IMR-90 (cell line): ENCODE data around the gene KCNK17. TPM values are rescaled to one million over a fixed set of nuclear protein-coding genes. Genes with fewer than 3 reads are reported as not detected.

Experiments used
- ATAC-seq: fragments of 200-7000 bp; cut with Tn5 transposase; 2 replicates; pipeline ENCODE4 v1.9.1; 2020; ENCODE audit warnings: low read depth, mild to moderate bottlenecking, moderate library complexity
- BruUV-seq: library from RNA; stranded (reverse); fragments of 400-500 nt; replicated peaks from 2 replicates; lab custom pipeline; 2021; lab: Mats Ljungman, UMichigan
- CTCF ChIA-PET: fragments of 300-600 bp; formaldehyde crosslinking; extraction: SDS; loops from one replicate; lab custom pipeline; 2021; ENCODE audit warnings: antibody characterized with exemption; lab: Yijun Ruan, JAX
- POLR2A ChIA-PET: fragments of 300-600 bp; sonication (Branson Sonifier 250); formaldehyde crosslinking; loops from one replicate; lab custom pipeline; 2022; ENCODE audit warnings: antibody characterized with exemption; ENCODE audit not compliant: unreplicated experiment; lab: Charles Lee
- DNase-seq: peaks from one replicate; pipeline ENCODE4 v3.0.0; 2013
- H2AFZ ChIP-seq: replicated peaks from 2 replicates; pipeline ENCODE3; 2013; ENCODE audit warnings: low read length, mild to moderate bottlenecking; ENCODE audit not compliant: poor library complexity
- H2AK5ac ChIP-seq: 2 replicates; pipeline ENCODE4 v1.6.1; 2013; ENCODE audit warnings: low read depth, low read length, inconsistent platforms
- H2AK9ac ChIP-seq: replicated peaks from 2 replicates; pipeline ENCODE3; 2013; ENCODE audit warnings: mild to moderate bottlenecking, low read depth, low read length, moderate library complexity; ENCODE audit not compliant: poor library complexity
- H2BK120ac ChIP-seq: 2 replicates; pipeline ENCODE4 v1.6.1; 2013; ENCODE audit warnings: low read depth, low read length, inconsistent platforms
- H2BK15ac ChIP-seq: 3 replicates; pipeline ENCODE4 v1.6.1; 2013; ENCODE audit warnings: low read depth, low read length, inconsistent platforms
- H2BK20ac ChIP-seq: 2 replicates; pipeline ENCODE4 v1.6.1; 2013; ENCODE audit warnings: low read depth, mild to moderate bottlenecking, inconsistent platforms, low read length, moderate library complexity
- H2BK5ac ChIP-seq: 2 replicates; pipeline ENCODE4 v1.6.1; 2013; ENCODE audit warnings: mild to moderate bottlenecking, low read depth, low read length, inconsistent platforms; ENCODE audit not compliant: poor library complexity, severe bottlenecking
- H3K14ac ChIP-seq: replicated peaks from 2 replicates; pipeline ENCODE4 v1.6.1; 2013; ENCODE audit warnings: low read depth, low read length, inconsistent platforms
- H3K18ac ChIP-seq: 2 replicates; pipeline ENCODE4 v1.6.1; 2013; ENCODE audit warnings: low read depth, low read length, control low read depth
- H3K23ac ChIP-seq: 2 replicates; pipeline ENCODE4 v1.6.1; 2013; ENCODE audit warnings: low read depth, low read length, inconsistent platforms
- H3K27ac ChIP-seq: 2 replicates; pipeline ENCODE4 v1.5.1; 2013; ENCODE audit warnings: mild to moderate bottlenecking, control low read depth, low read length; ENCODE audit not compliant: insufficient read depth
- H3K27me3 ChIP-seq: 2 replicates; pipeline ENCODE4 v1.6.1; 2013; ENCODE audit warnings: low read length; ENCODE audit not compliant: control insufficient read depth, insufficient read depth
- H3K36me3 ChIP-seq: 2 replicates; pipeline ENCODE4 v1.6.1; 2013; ENCODE audit warnings: low read length, mixed read lengths; ENCODE audit not compliant: control insufficient read depth, insufficient read depth
- H3K4ac ChIP-seq: 2 replicates; pipeline ENCODE4 v1.6.1; 2013; ENCODE audit warnings: low read depth, low read length, inconsistent platforms
- H3K4me1 ChIP-seq: 2 replicates; pipeline ENCODE4 v1.6.1; 2013; ENCODE audit warnings: low read length, mixed read lengths; ENCODE audit not compliant: control insufficient read depth, insufficient read depth
- H3K4me2 ChIP-seq: 2 replicates; pipeline ENCODE4 v1.6.1; 2013; ENCODE audit warnings: low read depth, mild to moderate bottlenecking, control low read depth, low read length, moderate library complexity
- H3K4me3 ChIP-seq: 2 replicates; pipeline ENCODE4 v1.5.1; 2013; ENCODE audit warnings: low read depth, mild to moderate bottlenecking, control low read depth, low read length, moderate library complexity; ENCODE audit not compliant: insufficient read depth
- H3K56ac ChIP-seq: 2 replicates; pipeline ENCODE4 v1.6.1; 2013; ENCODE audit warnings: low read length, inconsistent platforms; ENCODE audit not compliant: insufficient read depth; ENCODE audit errors: extremely low read depth
- H3K79me1 ChIP-seq, 2 experiments: 2 replicates each; pipeline ENCODE4 v1.6.1; 2013; ENCODE audit warnings: low read length in 2 of 2, inconsistent platforms in 1 of 2, low read depth in 1 of 2
- H3K9ac ChIP-seq: 2 replicates; pipeline ENCODE4 v1.6.1; 2013; ENCODE audit warnings: low read depth, low read length, control low read depth
- H3K9me1 ChIP-seq: 2 replicates; pipeline ENCODE4 v1.6.1; 2013; ENCODE audit warnings: low read length, inconsistent platforms; ENCODE audit not compliant: insufficient read depth
- H3K9me3 ChIP-seq: 2 replicates; pipeline ENCODE4 v1.6.1; 2013; ENCODE audit warnings: low read length; ENCODE audit not compliant: control insufficient read depth, insufficient read depth
- H4K20me1 ChIP-seq: 2 replicates; pipeline ENCODE4 v1.6.1; 2013; ENCODE audit warnings: low read length, inconsistent platforms; ENCODE audit not compliant: insufficient read depth
- H4K5ac ChIP-seq: 2 replicates; pipeline ENCODE4 v1.6.1; 2013; ENCODE audit warnings: mild to moderate bottlenecking, low read depth, low read length, control low read depth
- H4K8ac ChIP-seq, 2 experiments: 2 replicates each; pipeline ENCODE4 v1.6.1; 2013; ENCODE audit warnings: low read depth in 2 of 2, low read length in 2 of 2, control low read depth in 1 of 2, inconsistent platforms in 1 of 2
- H4K91ac ChIP-seq: 2 replicates; pipeline ENCODE4 v1.6.1; 2013; ENCODE audit warnings: low read depth, low read length, inconsistent platforms; ENCODE audit not compliant: insufficient read depth
- BHLHE40 ChIP-seq: fragments of 150-350 bp; IDR thresholded peaks from 2 replicates; pipeline ENCODE4 v1.6.1; 2016; ENCODE audit warnings: mild to moderate bottlenecking, low read depth, low read length
- CEBPB ChIP-seq: IDR thresholded peaks from 2 replicates; pipeline ENCODE4 v1.6.1; 2012; ENCODE audit warnings: low read depth, low read length, improper control_type of control experiment
- CHD1 ChIP-seq: IDR thresholded peaks from 2 replicates; pipeline ENCODE4 v1.6.1; 2012; ENCODE audit warnings: low read depth, low read length, improper control_type of control experiment
- FOS ChIP-seq: fragments of 150-350 bp; IDR thresholded peaks from 2 replicates; pipeline ENCODE4 v1.6.1; 2016; ENCODE audit warnings: low read depth, low read length
- MAFK ChIP-seq: IDR thresholded peaks from 2 replicates; pipeline ENCODE4 v1.6.1; 2012; ENCODE audit warnings: low read depth, low read length, improper control_type of control experiment
- MAZ ChIP-seq: IDR thresholded peaks from 2 replicates; pipeline ENCODE4 v1.6.1; 2012; ENCODE audit warnings: low read depth, mild to moderate bottlenecking, low read length, improper control_type of control experiment, moderate library complexity, borderline replicate concordance
- MXI1 ChIP-seq: IDR thresholded peaks from 2 replicates; pipeline ENCODE4 v1.6.1; 2012; ENCODE audit warnings: low read depth, mild to moderate bottlenecking, low read length, moderate library complexity, borderline replicate concordance
- NFE2L2 ChIP-seq: fragments of 150-350 bp; IDR thresholded peaks from 2 replicates; pipeline ENCODE4 v1.6.1; 2016; ENCODE audit warnings: low read depth, mild to moderate bottlenecking, low read length
- RAD21 ChIP-seq: IDR thresholded peaks from 2 replicates; pipeline ENCODE4 v1.6.1; 2012; ENCODE audit warnings: low read length, improper control_type of control experiment
- RCOR1 ChIP-seq: IDR thresholded peaks from 2 replicates; pipeline ENCODE4 v1.6.1; 2012; ENCODE audit warnings: mild to moderate bottlenecking, low read length, improper control_type of control experiment; ENCODE audit not compliant: insufficient replicate concordance
- RFX5 ChIP-seq: IDR thresholded peaks from 2 replicates; pipeline ENCODE4 v1.8.0; 2012; ENCODE audit warnings: low read depth, mild to moderate bottlenecking, low read length, moderate library complexity
- SMC3 ChIP-seq: fragments of 150-350 bp; IDR thresholded peaks from 2 replicates; pipeline ENCODE4 v1.6.1; 2016; ENCODE audit warnings: low read depth, mild to moderate bottlenecking, antibody characterized with exemption, low read length, moderate library complexity
- WGBS, 2 experiments: methylation state at CpG; one replicate each; pipeline versions ENCODE4 v1.1.5 to v1.1.7; 2013; ENCODE audit warnings: missing lambda C conversion rate in 2 of 2; ENCODE audit not compliant: insufficient read length in 1 of 2; ENCODE audit errors: extremely low coverage in 2 of 2; 5-methylcytosine and 5-hydroxymethylcytosine counted together
- dilution Hi-C: fragments of 300-500 bp; cut with HindIII; formaldehyde crosslinking; loops from one replicate; pipeline ENCODE4 v1.14.3; 2018; ENCODE audit warnings: low sequenced_read_pairs; ENCODE audit not compliant: unreplicated experiment
- in situ Hi-C: fragments of 300-500 bp; cut with MboI; formaldehyde crosslinking; loops from 3 replicates; pipeline ENCODE4 v1.14.3; 2019; ENCODE audit warnings: low sequenced_read_pairs, inconsistent platforms, mixed read lengths
- intact Hi-C: fragments of 100-400 bp; cut with micrococcal nuclease; formaldehyde crosslinking; loops from 2 replicates; pipeline ENCODE4 v1.10.0; 2022
- polyA plus RNA-seq, 3 experiments: library from polyadenylated mRNA; depleted of rRNA; stranded (reverse); fragments of >200 nt; gene quantifications; 2 replicates each; pipeline ENCODE4 v1.2.3, GENCODE V29; 2012; ENCODE audit warnings: low replicate concordance in 1 of 3
- total RNA-seq: library from RNA; depleted of rRNA; stranded (reverse); fragments of >200 nt; gene quantifications from 2 replicates; pipeline ENCODE4 v1.2.3, GENCODE V29; 2012
- TF ChIP-seq, protein P1 (sequence below): fragments of 150-350 bp; IDR thresholded peaks from 2 replicates; pipeline ENCODE4 v1.6.1; 2017; ENCODE audit warnings: mild to moderate bottlenecking, antibody characterized with exemption, low read length, low read depth
- TF ChIP-seq, protein P2 (sequence below): fragments of 150-350 bp; IDR thresholded peaks from 2 replicates; pipeline ENCODE4 v1.6.1; 2016; ENCODE audit warnings: low read depth, mild to moderate bottlenecking, low read length, moderate library complexity, borderline replicate concordance
- TF ChIP-seq, protein P3 (sequence below): conservative IDR thresholded peaks from 2 replicates; pipeline ENCODE4 v1.5.1; 2012; ENCODE audit warnings: mild to moderate bottlenecking, low read depth, low read length, improper control_type of control experiment

The KCNK17 gene
- total and polyA plus RNA-seq, 2 of the 4 experiments (the other 2 are of a cell fraction): not detected

DNA sequence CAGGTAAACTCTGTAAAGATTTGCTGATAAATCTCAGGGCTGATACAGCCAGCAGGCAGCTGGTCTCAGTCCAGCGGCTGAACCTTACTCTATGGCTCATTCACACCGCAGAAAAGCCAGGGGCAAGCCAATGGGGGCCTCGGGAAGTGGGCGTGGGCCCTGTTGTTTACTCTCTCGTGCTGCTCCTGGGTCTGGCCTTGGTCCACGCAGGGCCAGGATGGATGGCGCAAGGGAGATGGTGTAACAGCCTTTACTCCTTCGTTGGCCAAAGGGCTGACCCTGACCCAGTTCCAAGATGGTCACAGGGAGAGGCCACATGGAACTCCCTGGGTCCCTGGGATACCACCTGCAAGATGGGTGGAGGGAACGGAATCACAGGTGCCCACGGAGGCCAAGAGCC lies 16.2 kb downstream of the KCNK17 start:
- Histone ChIP-seq H3K27me3 (no peaks in the 10 kb centered on the region; the same call in 1 of the 2 replicates), H3K4me2 (no peak overlapping the region), H3K56ac (no peak overlapping the region), H3K36me3 (no peaks in the 10 kb centered on the region), H3K9me3 (no peaks in the 10 kb centered on the region), H3K14ac (no peak overlapping the region), H2BK20ac (no peak overlapping the region), H2BK5ac (no peak overlapping the region), H3K23ac (no peak overlapping the region), H2AK9ac (no peak overlapping the region), H3K9ac (no peak overlapping the region), H3K18ac (no peak overlapping the region), H3K4ac (no peak overlapping the region), H4K91ac (no peak overlapping the region), H3K4me3 (no peak overlapping the region), H2AK5ac (no peak overlapping the region), H3K27ac (no peak overlapping the region), H4K5ac (no peak overlapping the region), H2AFZ (no peak overlapping the region), H4K20me1 (no peaks in the 10 kb centered on the region), H3K9me1 (no peaks in the 10 kb centered on the region), H3K79me1 (no peaks in the 10 kb centered on the region), H2BK120ac (no peak overlapping the region), H4K8ac (no peak overlapping the region), H3K4me1 (no peaks in the 10 kb centered on the region), H2BK15ac (no peak overlapping the region)
- in situ Hi-C loops (no loop called here), dilution Hi-C loops (no loop called here), intact Hi-C loops (no loop called here)
- TF ChIP-seq MXI1 (no peak), MAZ (no peak), SMC3 (no peak), CHD1 (no peak), RCOR1 (no peak), FOS (no peak), NFE2L2 (no peak), RFX5 (no peak), CEBPB (no peak), RAD21 (no peak), MAFK (no peak), BHLHE40 (no peak)
- TF ChIP-seq, protein P1, sequence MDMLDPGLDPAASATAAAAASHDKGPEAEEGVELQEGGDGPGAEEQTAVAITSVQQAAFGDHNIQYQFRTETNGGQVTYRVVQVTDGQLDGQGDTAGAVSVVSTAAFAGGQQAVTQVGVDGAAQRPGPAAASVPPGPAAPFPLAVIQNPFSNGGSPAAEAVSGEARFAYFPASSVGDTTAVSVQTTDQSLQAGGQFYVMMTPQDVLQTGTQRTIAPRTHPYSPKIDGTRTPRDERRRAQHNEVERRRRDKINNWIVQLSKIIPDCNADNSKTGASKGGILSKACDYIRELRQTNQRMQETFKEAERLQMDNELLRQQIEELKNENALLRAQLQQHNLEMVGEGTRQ: no peak
- TF ChIP-seq, protein P2, sequence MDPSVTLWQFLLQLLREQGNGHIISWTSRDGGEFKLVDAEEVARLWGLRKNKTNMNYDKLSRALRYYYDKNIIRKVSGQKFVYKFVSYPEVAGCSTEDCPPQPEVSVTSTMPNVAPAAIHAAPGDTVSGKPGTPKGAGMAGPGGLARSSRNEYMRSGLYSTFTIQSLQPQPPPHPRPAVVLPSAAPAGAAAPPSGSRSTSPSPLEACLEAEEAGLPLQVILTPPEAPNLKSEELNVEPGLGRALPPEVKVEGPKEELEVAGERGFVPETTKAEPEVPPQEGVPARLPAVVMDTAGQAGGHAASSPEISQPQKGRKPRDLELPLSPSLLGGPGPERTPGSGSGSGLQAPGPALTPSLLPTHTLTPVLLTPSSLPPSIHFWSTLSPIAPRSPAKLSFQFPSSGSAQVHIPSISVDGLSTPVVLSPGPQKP: no peak
- TF ChIP-seq, protein P3, sequence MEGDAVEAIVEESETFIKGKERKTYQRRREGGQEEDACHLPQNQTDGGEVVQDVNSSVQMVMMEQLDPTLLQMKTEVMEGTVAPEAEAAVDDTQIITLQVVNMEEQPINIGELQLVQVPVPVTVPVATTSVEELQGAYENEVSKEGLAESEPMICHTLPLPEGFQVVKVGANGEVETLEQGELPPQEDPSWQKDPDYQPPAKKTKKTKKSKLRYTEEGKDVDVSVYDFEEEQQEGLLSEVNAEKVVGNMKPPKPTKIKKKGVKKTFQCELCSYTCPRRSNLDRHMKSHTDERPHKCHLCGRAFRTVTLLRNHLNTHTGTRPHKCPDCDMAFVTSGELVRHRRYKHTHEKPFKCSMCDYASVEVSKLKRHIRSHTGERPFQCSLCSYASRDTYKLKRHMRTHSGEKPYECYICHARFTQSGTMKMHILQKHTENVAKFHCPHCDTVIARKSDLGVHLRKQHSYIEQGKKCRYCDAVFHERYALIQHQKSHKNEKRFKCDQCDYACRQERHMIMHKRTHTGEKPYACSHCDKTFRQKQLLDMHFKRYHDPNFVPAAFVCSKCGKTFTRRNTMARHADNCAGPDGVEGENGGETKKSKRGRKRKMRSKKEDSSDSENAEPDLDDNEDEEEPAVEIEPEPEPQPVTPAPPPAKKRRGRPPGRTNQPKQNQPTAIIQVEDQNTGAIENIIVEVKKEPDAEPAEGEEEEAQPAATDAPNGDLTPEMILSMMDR: no peak
- BruUV-seq: no TSS peak
- WGBS, 2 experiments: 25% methylated on average over 4 of the region's 10 CpGs; no CpG with 5 or more reads in 1 of the 2 experiments
- ChIA-PET POLR2A (no interaction called here), CTCF (no interaction called here)
- no peak for DNase-seq
- ATAC-seq: no peak
